Sciatic nerve (tissue), 2 donors: ENCODE data around the gene PEAK1. TPM values are rescaled to one million over a fixed set of nuclear protein-coding genes. Genes with fewer than 3 reads are reported as not detected.

Source experiments
- ATAC-seq: fragments of 200-7000 bp; cut with Tn5 transposase; one replicate; pipeline ENCODE4 v1.9.1; 2020; ENCODE audit warnings: mild to moderate bottlenecking, moderate library complexity
- DNase-seq: peaks from one replicate; pipeline ENCODE4 v3.0.0-alpha.2; 2020; ENCODE audit warnings: low spot score
- intact Hi-C: fragments of 100-400 bp; cut with DNase I; formaldehyde crosslinking; loops from one replicate; pipeline ENCODE4 v1.14.2; 2022
- total RNA-seq: library from RNA; stranded (reverse); fragmentation: NEBNext Ultra II Directional; extraction: Animal tissue kit (Norgen Biotek cat#: 25700); gene quantifications from one replicate; pipeline ENCODE4 v1.2.1, GENCODE V29; 2021
- donor health status: DM: no; HTN: no; CAD: no.
- donor health status: DM: no; HTN: no; CAD: no.

PEAK1 gene
- total RNA-seq, 1 donor from 2014 or later = 154 TPM

GRCh38 chr15:77375133-77375532, 44.8 kb downstream of the PEAK1 start:
- no peak for DNase-seq
- intact Hi-C loops = no loop called here
- no peak for ATAC-seq

GRCh38 chr15:77373441-77373840, 46.5 kb downstream of the PEAK1 start:
- no peak for ATAC-seq
- no peak for DNase-seq
- intact Hi-C loops = no loop called here

- DNase-seq = no peak
- intact Hi-C loops = no loop called here
- no peak for ATAC-seq
These were observed 47.9 kb downstream of the PEAK1 start for GRCh38 chr15:77371850-77372563.

GRCh38 chr15:77370580-77370979, 49.3 kb downstream of the PEAK1 start:
- ATAC-seq (no peak), DNase-seq (no peak)
- intact Hi-C loops = no loop called here

- ATAC-seq (no peak), DNase-seq (no peak)
- intact Hi-C loops = loop anchor here (5.0 kb wide), 1 partner anchor 878 kb away; no protein-coding TSS in a partner anchor
These were observed 50.7 kb downstream of the PEAK1 start for GRCh38 chr15:77369168-77369567.

GRCh38 chr15:77367631-77368030, 52.3 kb downstream of the PEAK1 start:
- no peak for DNase-seq
- no peak for ATAC-seq
- intact Hi-C loops = loop anchor here (5.0 kb wide), 1 partner anchor 880 kb away; no protein-coding TSS in a partner anchor

- no peak for DNase-seq
- no peak for ATAC-seq
- intact Hi-C loops = no loop called here
These were observed 58.4 kb downstream of the PEAK1 start for GRCh38 chr15:77361456-77361855.

GRCh38 chr15:77358545-77359240, 61.2 kb downstream of the PEAK1 start:
- ATAC-seq (no peak), DNase-seq (no peak)
- intact Hi-C loops = no loop called here

- intact Hi-C loops = no loop called here
These were observed 63.6 kb downstream of the PEAK1 start for GRCh38 chr15:77356305-77356704.

GRCh38 chr15:77355321-77355720, 64.6 kb downstream of the PEAK1 start:
- intact Hi-C loops = no loop called here
- DNase-seq = no peak
- no peak for ATAC-seq

More at GRCh38 chr15:77356305-77356704, 63.6 kb downstream of the PEAK1 start:
- DNase-seq = no peak
- ATAC-seq = no peak

GRCh38 chr15:77354063-77354462, 65.8 kb downstream of the PEAK1 start:
- intact Hi-C loops = no loop called here
- no peak for DNase-seq
- no peak for ATAC-seq

GRCh38 chr15:77352887-77353286, 67.0 kb downstream of the PEAK1 start:
- ATAC-seq = no peak
- intact Hi-C loops = no loop called here
- no peak for DNase-seq

- DNase-seq (no peak), ATAC-seq (no peak)
- intact Hi-C loops = no loop called here
These were observed 69.1 kb downstream of the PEAK1 start for GRCh38 chr15:77350792-77351191.

- intact Hi-C loops = no loop called here
- ATAC-seq (no peak), DNase-seq (no peak)
These were observed 70.2 kb downstream of the PEAK1 start for GRCh38 chr15:77349666-77350065.

GRCh38 chr15:77348511-77348910, 71.4 kb downstream of the PEAK1 start:
- ATAC-seq = no peak
- no peak for DNase-seq
- intact Hi-C loops = no loop called here

- intact Hi-C loops = no loop called here
- ATAC-seq (no peak), DNase-seq (no peak)
These were observed 72.7 kb downstream of the PEAK1 start for GRCh38 chr15:77347197-77347596.

- intact Hi-C loops = no loop called here
- ATAC-seq (no peak), DNase-seq (no peak)
These were observed 73.5 kb downstream of the PEAK1 start for GRCh38 chr15:77346245-77347036.

- DNase-seq (no peak), ATAC-seq (no peak)
- intact Hi-C loops = no loop called here
These were observed 77.1 kb downstream of the PEAK1 start for GRCh38 chr15:77342807-77343206.

- ATAC-seq = no peak
- DNase-seq = no peak
- intact Hi-C loops = no loop called here
These were observed 79.7 kb downstream of the PEAK1 start for GRCh38 chr15:77340245-77340644.

GRCh38 chr15:77336006-77336405, 83.9 kb downstream of the PEAK1 start:
- intact Hi-C loops = no loop called here
- ATAC-seq (no peak), DNase-seq (no peak)
